Measurements from ENCODE around the gene HSD17B4. TPM values are rescaled to one million over a fixed set of nuclear protein-coding genes. Genes with fewer than 3 reads are reported as not detected.
"Not testable (repeated sequence)": the region's sequence is repeated elsewhere in the genome, so short reads cannot be mapped to it uniquely, and the experiment has no call there.

The HSD17B4 gene
- total RNA-seq, 1 donor from 2014 or later: 204 TPM

- Mint-ChIP-seq H3K9me3 (peaks cover 7% of the 10 kb centered on the region), H3K27me3 (no peaks in the 10 kb centered on the region), H3K4me1 (ENCODE audit: unreplicated experiment) (no peaks in the 10 kb centered on the region), H3K27ac (no peak overlapping the region), H3K4me3 (no peak overlapping the region), H3K36me3 (peaks cover 36% of the 10 kb centered on the region)
- no peak for TF ChIP-seq CTCF (conservative IDR thresholded peaks at IDR 0.05)
- DNase-seq (ENCODE audit: extremely low spot score, unreplicated experiment): no peak
These were observed 20.9 kb downstream of the HSD17B4 start for GRCh38 chr5:119473241-119473640.

- no peaks in the 10 kb centered on the region for H3K4me1 Mint-ChIP-seq (ENCODE audit: unreplicated experiment)
- DNase-seq (ENCODE audit: extremely low spot score, unreplicated experiment): no peak
- no peaks in the 10 kb centered on the region for H3K27me3 Mint-ChIP-seq
- no peak overlapping the region for H3K27ac Mint-ChIP-seq
- no peak overlapping the region for H3K4me3 Mint-ChIP-seq
- TF ChIP-seq CTCF (conservative IDR thresholded peaks at IDR 0.05): no peak
- peaks cover 36% of the 10 kb centered on the region for H3K36me3 Mint-ChIP-seq
- H3K9me3 Mint-ChIP-seq: no peaks in the 10 kb centered on the region
These were observed 24.0 kb downstream of the HSD17B4 start for GRCh38 chr5:119476341-119476740.

- no peak overlapping the region for H3K4me3 Mint-ChIP-seq
- peaks cover 43% of the 10 kb centered on the region for H3K36me3 Mint-ChIP-seq
- no peaks in the 10 kb centered on the region for H3K27me3 Mint-ChIP-seq
- no peaks in the 10 kb centered on the region for H3K9me3 Mint-ChIP-seq
- DNase-seq (ENCODE audit: extremely low spot score, unreplicated experiment): no peak
- no peak overlapping the region for H3K27ac Mint-ChIP-seq
- no peak for TF ChIP-seq CTCF (conservative IDR thresholded peaks at IDR 0.05)
- no peaks in the 10 kb centered on the region for H3K4me1 Mint-ChIP-seq (ENCODE audit: unreplicated experiment)
These were observed 26.5 kb downstream of the HSD17B4 start for GRCh38 chr5:119478781-119479180.

- H3K36me3 Mint-ChIP-seq: peaks cover 52% of the 10 kb centered on the region
- H3K4me3 Mint-ChIP-seq; H3K27me3 Mint-ChIP-seq; H3K9me3 Mint-ChIP-seq; DNase-seq (ENCODE audit: extremely low spot score, unreplicated experiment); H3K27ac Mint-ChIP-seq; H3K4me1 Mint-ChIP-seq (ENCODE audit: unreplicated experiment): not testable (repeated sequence)
These were observed 28.3 kb downstream of the HSD17B4 start for GRCh38 chr5:119480629-119481028.

DNA sequence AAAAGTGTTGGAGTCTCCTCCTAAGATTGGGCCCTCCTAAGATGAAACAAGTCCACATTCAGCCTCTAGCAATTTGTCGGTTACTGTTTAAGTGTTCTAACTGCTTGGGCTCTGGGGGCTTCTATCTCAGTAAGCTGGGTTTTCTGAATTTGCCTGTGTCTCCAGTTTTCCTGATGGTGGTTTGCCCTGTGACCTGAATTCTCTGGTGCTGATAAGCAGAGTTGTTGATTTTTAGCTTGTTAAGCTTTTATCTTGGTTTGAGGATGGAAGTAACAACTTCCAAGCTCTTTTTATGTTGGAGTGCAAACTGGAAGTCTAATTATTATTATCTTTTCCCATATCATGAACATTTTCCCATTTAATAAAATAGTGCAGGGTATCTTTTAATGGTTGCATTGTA, 30.9 kb downstream of the HSD17B4 start:
- H3K27ac Mint-ChIP-seq: no peak overlapping the region
- no peak for TF ChIP-seq CTCF (conservative IDR thresholded peaks at IDR 0.05)
- H3K9me3 Mint-ChIP-seq: no peaks in the 10 kb centered on the region
- no peak for DNase-seq (ENCODE audit: extremely low spot score, unreplicated experiment)
- H3K36me3 Mint-ChIP-seq: peaks cover 45% of the 10 kb centered on the region
- no peaks in the 10 kb centered on the region for H3K4me1 Mint-ChIP-seq (ENCODE audit: unreplicated experiment)
- H3K4me3 Mint-ChIP-seq: no peak overlapping the region
- H3K27me3 Mint-ChIP-seq: no peaks in the 10 kb centered on the region

DNA sequence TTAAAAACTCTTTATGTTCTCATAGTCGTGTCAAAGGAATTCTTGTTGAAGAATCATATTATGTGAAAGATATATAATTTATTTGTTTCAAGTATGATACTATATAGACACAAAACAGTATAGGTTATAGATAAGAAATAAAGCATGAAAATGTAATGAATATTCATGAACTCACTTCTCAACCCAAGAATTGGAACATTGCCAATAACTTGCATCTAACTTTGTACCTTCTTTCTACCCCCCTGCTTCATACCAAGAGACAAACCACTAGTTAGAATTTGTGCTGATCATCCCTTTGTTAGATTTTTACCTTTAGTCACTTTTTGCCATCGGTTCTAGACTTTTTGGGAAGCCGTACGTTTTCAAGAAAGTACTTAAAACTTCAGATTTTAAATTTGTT, 32.6 kb downstream of the HSD17B4 start:
- H3K9me3 Mint-ChIP-seq: no peaks in the 10 kb centered on the region

More for the DNA sequence above, 32.6 kb downstream of the HSD17B4 start:
- H3K27me3 Mint-ChIP-seq: no peaks in the 10 kb centered on the region
- DNase-seq (ENCODE audit: extremely low spot score, unreplicated experiment): no peak
- no peaks in the 10 kb centered on the region for H3K4me1 Mint-ChIP-seq (ENCODE audit: unreplicated experiment)
- no peak for TF ChIP-seq CTCF (conservative IDR thresholded peaks at IDR 0.05)
- H3K27ac Mint-ChIP-seq: no peak overlapping the region
- no peak overlapping the region for H3K4me3 Mint-ChIP-seq
- peaks cover 39% of the 10 kb centered on the region for H3K36me3 Mint-ChIP-seq
